K562 (cell line): ENCODE results near the gene SDF4. TPM values are rescaled to one million over a fixed set of nuclear protein-coding genes. Genes with fewer than 3 reads are reported as not detected.

Experiments used
- ATAC-seq: fragments of 200-7000 bp; cut with Tn5 transposase; 3 replicates; pipeline ENCODE4 v1.9.1; 2020; ENCODE audit warnings: moderate library complexity
- BruUV-seq: library from RNA; stranded (reverse); fragments of 400-500 nt; replicated peaks from 2 replicates; lab custom pipeline; 2021; lab: Mats Ljungman, UMichigan
- CTCF ChIA-PET: fragments of 300-600 bp; formaldehyde crosslinking; extraction: SDS; loops from one replicate; lab custom pipeline; 2021; ENCODE audit warnings: low intra/inter-chr PET ratio; lab: Yijun Ruan, JAX
- POLR2A ChIA-PET: fragments of 300-600, 350-650 bp; sonication (Branson Sonifier 250); formaldehyde crosslinking; extraction: SDS; loops from one replicate; lab custom pipeline; 2021; ENCODE audit warnings: antibody characterized with exemption, inconsistent platforms; lab: Yijun Ruan, JAX
- DNase-seq, 4 experiments: peaks; one replicate each; pipeline versions ENCODE4 v3.0.0 to v3.0.0-alpha.2; 2011 to 2018; ENCODE audit warnings: low spot score in 3 of 4, mixed read lengths in 3 of 4; ENCODE audit errors: extremely low read depth in 1 of 4
- FAIRE-seq: peaks from 2 replicates; lab custom pipeline; 2011; peaks lifted over from hg19 to GRCh38; lab: Jason Lieb, UNC
- H2AFZ ChIP-seq: 2 replicates; pipeline ENCODE4 v1.6.0; 2011; ENCODE audit warnings: low read depth, low read length, control low read depth, inconsistent platforms
- H3K27ac ChIP-seq: fragments of 200-600 bp; 3 replicates; pipeline ENCODE4 v1.8.0; 2011; ENCODE audit warnings: low read depth, mild to moderate bottlenecking, control low read depth, inconsistent platforms, low read length, moderate library complexity, mixed read lengths; ENCODE audit errors: extremely low read depth
- H3K27me3 ChIP-seq, 2 experiments: fragments of 300-600 bp in 1 of 2; 2 replicates in 1 of 2; 3 replicates in 1 of 2; pipeline versions ENCODE4 v1.6.0 to v1.8.0; 2011; ENCODE audit warnings: inconsistent platforms in 2 of 2, low read length in 2 of 2, mild to moderate bottlenecking in 1 of 2, mixed read lengths in 1 of 2, moderate library complexity in 1 of 2; ENCODE audit not compliant: control insufficient read depth in 2 of 2, insufficient read depth in 2 of 2
- H3K36me3 ChIP-seq: fragments of 300-600 bp; 3 replicates; pipeline ENCODE4 v1.8.0; 2011; ENCODE audit warnings: mild to moderate bottlenecking, low read length, inconsistent platforms; ENCODE audit not compliant: control insufficient read depth, insufficient read depth
- H3K4me1 ChIP-seq, 2 experiments: fragments of 200-600 bp in 1 of 2; replicated peaks in 1 of 2; 2 replicates in 1 of 2; 3 replicates in 1 of 2; pipeline versions ENCODE4 v1.5.1 to v1.8.0; 2011; ENCODE audit warnings: inconsistent platforms in 2 of 2, low read length in 2 of 2, mild to moderate bottlenecking in 1 of 2, mixed read lengths in 1 of 2, moderate library complexity in 1 of 2; ENCODE audit not compliant: control insufficient read depth in 2 of 2, insufficient read depth in 2 of 2
- H3K4me2 ChIP-seq: 2 replicates; pipeline ENCODE4 v1.6.1; 2011; ENCODE audit warnings: low read length, control low read depth, inconsistent platforms, mixed read lengths; ENCODE audit not compliant: insufficient read depth
- H3K4me3 ChIP-seq: fragments of 200-600 bp; sonication (generic), shearing (Covaris generic); 2 replicates; pipeline ENCODE4 v1.5.1; 2016; ENCODE audit warnings: control low read depth, inconsistent platforms
- H3K79me2 ChIP-seq: fragments of 200-600 bp; 3 replicates; pipeline ENCODE4 v1.8.0; 2011; ENCODE audit warnings: low read length, inconsistent platforms; ENCODE audit not compliant: control insufficient read depth, insufficient read depth
- H3K9ac ChIP-seq, 2 experiments: 2 replicates each; pipeline versions ENCODE4 v1.6.0 to v1.6.1; 2011; ENCODE audit warnings: low read depth in 2 of 2, low read length in 2 of 2, control low read depth in 1 of 2, inconsistent platforms in 1 of 2, mild to moderate bottlenecking in 1 of 2, mixed read lengths in 1 of 2; ENCODE audit not compliant: insufficient read depth in 1 of 2
- H3K9me1 ChIP-seq: one replicate; pipeline ENCODE4 v1.6.0; 2011; ENCODE audit warnings: inconsistent platforms, mild to moderate bottlenecking, low read length, moderate library complexity; ENCODE audit not compliant: control insufficient read depth, insufficient read depth
- H3K9me3 ChIP-seq: replicated peaks from 2 replicates; pipeline ENCODE4 v1.5.1; 2011; ENCODE audit warnings: low read depth, low read length, inconsistent platforms; ENCODE audit not compliant: control insufficient read depth, insufficient read depth
- H4K20me1 ChIP-seq: replicated peaks from 2 replicates; pipeline ENCODE4 v1.6.1; 2011; ENCODE audit warnings: low read length, inconsistent platforms, mixed read lengths; ENCODE audit not compliant: control insufficient read depth, insufficient read depth
- WGBS: fragments of 100-300 bp; shearing (Covaris generic); methylation state at CpG from one replicate; pipeline ENCODE4 v1.1.6; 2016; ENCODE audit warnings: low coverage, mixed read lengths; ENCODE audit not compliant: insufficient coverage; ENCODE audit errors: missing lambda C conversion rate; 5-methylcytosine and 5-hydroxymethylcytosine counted together
- in situ Hi-C: fragments of 300-500 bp; cut with MboI; formaldehyde crosslinking; loops from 4 replicates; pipeline ENCODE4 v1.15.0; 2018; ENCODE audit warnings: inconsistent platforms, mixed read lengths
- intact Hi-C: fragments of 100-400 bp; cut with micrococcal nuclease; formaldehyde crosslinking; loops from 2 replicates; pipeline ENCODE4 v1.14.2; 2022
- polyA plus RNA-seq, 8 experiments: library from polyadenylated mRNA; depleted of rRNA in 4 of 8; stranded (reverse) in 5 of 8; unstranded in 3 of 8; fragments of >200 nt; fragmentation: Nextera tagmentation in 2 of 8; fragmentation: Illumina TruSeq in 1 of 8; extraction: Ambion mirVana in 2 of 8; extraction: Trizol in 1 of 8; gene quantifications; 2 replicates each; pipeline versions ENCODE4 v1.2.1 to v1.2.3, GENCODE V29; 2011 to 2014; ENCODE audit warnings: inconsistent platforms in 1 of 8, missing spikeins in 1 of 8
- total RNA-seq, 7 experiments: library from RNA; depleted of rRNA in 6 of 7; stranded (reverse); fragments of >200 nt in 6 of 7; fragmentation: Illumina TruSeq in 2 of 7; extraction: Trizol in 2 of 7; gene quantifications; 2 replicates each; pipeline versions ENCODE4 v1.2.1 to v1.2.3, GENCODE V29; 2011 to 2021; ENCODE audit warnings: low replicate concordance in 1 of 7
- TF ChIP-seq, protein P1 (sequence below): fragments of 250-450 bp; sonication (Bioruptor Pico); IDR thresholded peaks from 2 replicates; pipeline ENCODE4 v1.8.0; 2022; ENCODE audit warnings: moderate library complexity, mild to moderate bottlenecking, inconsistent platforms
- TF ChIP-seq, protein P2 (sequence below), 2 experiments: IDR thresholded peaks; 2 replicates each; pipeline ENCODE4 v1.6.1; 2012; ENCODE audit warnings: improper control_type of control experiment in 2 of 2, low read depth in 2 of 2, low read length in 2 of 2, borderline replicate concordance in 1 of 2

The SDF4 gene
- total and polyA plus RNA-seq, 9 of the 15 experiments (the other 6 are each of a cell fraction or from before 2014, with no cell fraction given), result 0.35 to 160 (median 65.2) TPM

DNA sequence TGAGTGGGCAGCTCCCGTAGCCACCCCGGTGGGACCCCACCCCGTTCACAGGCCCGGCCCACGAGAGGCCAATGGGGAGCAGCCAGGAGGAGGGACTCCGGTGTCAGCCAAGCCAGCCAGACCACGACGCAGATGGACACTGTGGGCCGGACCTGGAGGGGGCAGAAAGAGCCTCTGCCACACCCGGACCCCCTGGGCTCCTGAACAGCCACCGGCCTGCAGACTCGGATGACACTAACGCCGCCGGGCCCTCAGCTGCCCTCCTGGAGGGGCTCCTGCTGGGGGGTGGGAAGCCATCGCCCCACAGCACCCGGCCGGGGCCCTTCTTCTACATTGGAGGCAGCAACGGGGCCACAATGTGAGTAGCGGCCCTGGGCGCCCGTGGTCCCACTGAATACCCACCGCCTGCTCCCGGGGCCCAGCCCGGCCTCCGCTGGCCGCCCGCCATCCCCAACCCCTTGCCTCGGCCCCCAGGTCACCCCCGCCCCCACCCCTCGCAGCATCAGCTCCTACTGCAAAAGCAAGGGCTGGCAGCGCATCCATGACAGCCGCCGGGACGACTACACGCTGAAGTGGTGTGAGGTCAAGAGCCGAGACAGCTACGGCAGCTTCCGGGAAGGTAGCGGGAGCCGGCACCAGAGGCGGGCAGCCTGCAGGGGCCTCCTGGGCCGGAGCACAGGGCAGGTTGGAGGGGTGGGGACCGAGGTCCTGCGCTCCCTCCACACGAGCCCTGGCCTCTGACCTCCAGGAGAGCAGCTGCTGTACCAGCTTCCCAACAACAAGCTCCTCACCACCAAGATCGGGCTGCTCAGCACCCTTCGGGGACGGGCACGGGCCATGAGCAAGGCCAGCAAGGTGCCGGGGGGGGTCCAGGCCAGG lies 51.6 kb downstream of the SDF4 start:
- in situ Hi-C loops (no loop called here), intact Hi-C loops (no loop called here)
- peak; percentile 35 for ATAC-seq
- H3K79me2 ChIP-seq, result no peaks in the 10 kb centered on the region
- FAIRE-seq, result no peak
- WGBS, result 10% methylated on average over 37 of the region's 51 CpGs
- ChIA-PET CTCF (no interaction called here), POLR2A (interaction anchor here (0.6 to 0.8 kb wide), 2 partner anchors 11 to 18 kb away, joined by 3 read pairs; no protein-coding TSS in a partner anchor)
- H3K4me3 ChIP-seq, result no peak overlapping the region
- peak in 1 of 4 experiments; percentile 54 for DNase-seq
- BruUV-seq, result no TSS peak
- TF ChIP-seq, protein P1, sequence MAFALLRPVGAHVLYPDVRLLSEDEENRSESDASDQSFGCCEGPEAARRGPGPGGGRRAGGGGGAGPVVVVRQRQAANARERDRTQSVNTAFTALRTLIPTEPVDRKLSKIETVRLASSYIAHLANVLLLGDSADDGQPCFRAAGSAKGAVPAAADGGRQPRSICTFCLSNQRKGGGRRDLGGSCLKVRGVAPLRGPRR, result no peak
- TF ChIP-seq, protein P2, sequence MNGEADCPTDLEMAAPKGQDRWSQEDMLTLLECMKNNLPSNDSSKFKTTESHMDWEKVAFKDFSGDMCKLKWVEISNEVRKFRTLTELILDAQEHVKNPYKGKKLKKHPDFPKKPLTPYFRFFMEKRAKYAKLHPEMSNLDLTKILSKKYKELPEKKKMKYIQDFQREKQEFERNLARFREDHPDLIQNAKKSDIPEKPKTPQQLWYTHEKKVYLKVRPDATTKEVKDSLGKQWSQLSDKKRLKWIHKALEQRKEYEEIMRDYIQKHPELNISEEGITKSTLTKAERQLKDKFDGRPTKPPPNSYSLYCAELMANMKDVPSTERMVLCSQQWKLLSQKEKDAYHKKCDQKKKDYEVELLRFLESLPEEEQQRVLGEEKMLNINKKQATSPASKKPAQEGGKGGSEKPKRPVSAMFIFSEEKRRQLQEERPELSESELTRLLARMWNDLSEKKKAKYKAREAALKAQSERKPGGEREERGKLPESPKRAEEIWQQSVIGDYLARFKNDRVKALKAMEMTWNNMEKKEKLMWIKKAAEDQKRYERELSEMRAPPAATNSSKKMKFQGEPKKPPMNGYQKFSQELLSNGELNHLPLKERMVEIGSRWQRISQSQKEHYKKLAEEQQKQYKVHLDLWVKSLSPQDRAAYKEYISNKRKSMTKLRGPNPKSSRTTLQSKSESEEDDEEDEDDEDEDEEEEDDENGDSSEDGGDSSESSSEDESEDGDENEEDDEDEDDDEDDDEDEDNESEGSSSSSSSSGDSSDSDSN (IDR thresholded peaks at IDR 0.05; ENCODE audit: borderline replicate concordance in 1 of 2, low read depth in 2 of 2, low read length in 2 of 2), result 0 out of 4 replicates have a peak, but pooled peaks of 1 of the 2 experiments have one; percentile 50
- 0 out of 2 replicates have a peak, but pooled peaks cover 1% of the 10 kb centered on the region for H3K9me3 ChIP-seq
- H3K27me3 ChIP-seq, result peaks cover 30 to 55% of the 10 kb centered on the region in 2 experiments
- peak overlapping the region in 1 of 2 experiments; percentile 58; a peak in 1 of 4 replicates for H3K9ac ChIP-seq
- no peaks in the 10 kb centered on the region; the same call in 1 of the 2 replicates for H4K20me1 ChIP-seq
- H3K4me1 ChIP-seq, result peaks cover 3 to 78% of the 10 kb centered on the region in 2 experiments
- H3K4me2 ChIP-seq, result no peak overlapping the region
- no peak overlapping the region for H3K27ac ChIP-seq
- no peaks in the 10 kb centered on the region for H3K9me1 ChIP-seq
- no peaks in the 10 kb centered on the region for H3K36me3 ChIP-seq
- H2AFZ ChIP-seq, result 0 out of 2 replicates have a peak overlapping the region, but pooled peaks have one; percentile 16
